ENCODE data around the gene RTN1. TPM values are rescaled to one million over a fixed set of nuclear protein-coding genes. Genes with fewer than 3 reads are reported as not detected.

Gene RTN1
- total and polyA plus RNA-seq, 10 donors, result 4.1 to 65.4 (median 40.1) TPM

- H3K27ac ChIP-seq, result no peak overlapping the region
- 69 to 77% (median 69%) methylated on average over 8 of the region's 8 CpGs for WGBS, 5 donors
- H3K9me3 ChIP-seq, result peaks cover 0 to 16% (median 8%) of the 10 kb centered on the region in 8 donors
- peak in 8 of 11 experiments; percentile 10 to 50 (median 30) for TF ChIP-seq CTCF (IDR thresholded peaks at IDR 0.05 in 8 of 11, conservative IDR thresholded peaks at IDR 0.05 in 3 of 11)
- TF ChIP-seq POLR2AphosphoS5 (IDR thresholded peaks at IDR 0.05), result no peak
- intact Hi-C loops (cut with DNase I; ENCODE audit: low total_unique reads), result no loop called here
- no peak for DNase-seq
- no peaks in the 10 kb centered on the region for H3K4me1 ChIP-seq
- H3K27me3 ChIP-seq (replicated peaks in 1 of 7), result no peaks in the 10 kb centered on the region
- H3K4me3 ChIP-seq, result no peak overlapping the region
- H3K36me3 ChIP-seq, result no peaks in the 10 kb centered on the region
These were observed 182.1 kb downstream of the RTN1 start for GRCh38 chr14:59688224-59689170.

DNA sequence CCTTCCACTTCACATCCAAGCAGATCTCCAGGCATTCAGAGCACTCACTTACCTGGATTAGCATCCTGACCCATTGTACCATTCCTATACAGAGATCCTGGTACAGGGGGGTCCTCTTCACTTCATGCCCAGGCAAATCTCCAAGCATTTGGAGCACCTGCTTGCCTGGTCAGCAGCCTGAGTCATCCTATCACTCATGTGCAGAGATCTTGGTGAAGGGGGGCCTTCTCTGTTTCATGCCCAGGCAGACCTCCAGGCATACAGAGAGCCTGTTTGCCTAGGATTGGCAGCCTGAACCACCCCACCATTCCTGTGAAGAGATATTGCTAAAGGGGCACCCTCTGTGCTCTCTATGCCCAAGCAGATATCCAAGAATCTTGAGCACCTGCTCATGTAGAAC is 182.9 kb downstream of the RTN1 start:
- TF ChIP-seq CTCF (IDR thresholded peaks at IDR 0.05 in 8 of 11, conservative IDR thresholded peaks at IDR 0.05 in 3 of 11) (no peak), POLR2A (IDR thresholded peaks at IDR 0.05) (no peak), POLR2AphosphoS5 (IDR thresholded peaks at IDR 0.05) (no peak)
- intact Hi-C loops (cut with DNase I; ENCODE audit: low total_unique reads), result no loop called here
- Histone ChIP-seq H3K27ac (no peak overlapping the region), H3K4me1 (no peaks in the 10 kb centered on the region), H3K36me3 (no peaks in the 10 kb centered on the region), H3K4me3 (no peak overlapping the region), H3K9me3 (peaks cover 0 to 13% (median 6%) of the 10 kb centered on the region in 8 donors), H3K27me3 (replicated peaks in 1 of 7) (no peaks in the 10 kb centered on the region)
- DNase-seq, result no peak

- no peak for DNase-seq
- no peak for TF ChIP-seq CTCF (IDR thresholded peaks at IDR 0.05 in 8 of 11, conservative IDR thresholded peaks at IDR 0.05 in 3 of 11)
- TF ChIP-seq POLR2A (IDR thresholded peaks at IDR 0.05), result no peak
- TF ChIP-seq POLR2AphosphoS5 (IDR thresholded peaks at IDR 0.05), result no peak
- Histone ChIP-seq H3K9me3 (no peaks in the 10 kb centered on the region), H3K4me3 (no peak overlapping the region), H3K4me1 (no peaks in the 10 kb centered on the region), H3K27me3 (replicated peaks in 1 of 7) (no peaks in the 10 kb centered on the region), H3K36me3 (no peaks in the 10 kb centered on the region), H3K27ac (no peak overlapping the region)
- intact Hi-C loops (cut with DNase I; ENCODE audit: low total_unique reads), result no loop called here
These were observed 190.7 kb downstream of the RTN1 start for GRCh38 chr14:59679872-59680271.

DNA sequence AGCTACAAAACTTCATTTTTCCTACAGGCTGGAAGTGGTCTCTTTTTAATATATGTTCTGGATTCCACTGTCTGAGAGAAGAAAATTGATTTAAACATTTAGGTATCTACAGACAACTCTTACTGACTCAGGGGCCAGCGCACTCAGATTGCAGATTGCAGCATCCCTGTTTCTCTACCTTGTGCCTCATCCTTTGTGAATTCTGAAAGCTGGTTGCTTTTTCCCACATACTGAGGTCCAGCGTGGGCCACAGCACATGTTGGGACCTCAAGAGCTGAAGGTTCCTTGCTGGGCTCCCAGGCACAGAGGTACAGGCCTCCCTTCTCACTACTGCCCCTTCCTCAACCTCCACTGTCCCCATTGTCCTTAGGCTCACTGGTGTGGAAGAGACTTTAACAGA is 192.2 kb downstream of the RTN1 start:
- 77 to 96% (median 87%) methylated on average over 2 of the region's 2 CpGs for WGBS, 5 donors
- DNase-seq, result no peak
- Histone ChIP-seq H3K4me1 (no peaks in the 10 kb centered on the region), H3K36me3 (no peaks in the 10 kb centered on the region), H3K27me3 (replicated peaks in 1 of 7) (no peaks in the 10 kb centered on the region), H3K27ac (no peak overlapping the region), H3K4me3 (no peak overlapping the region), H3K9me3 (peaks cover 0 to 8% (median 3%) of the 10 kb centered on the region in 8 donors)
- intact Hi-C loops (cut with DNase I; ENCODE audit: low total_unique reads), result no loop called here
- TF ChIP-seq POLR2A (IDR thresholded peaks at IDR 0.05) (no peak), CTCF (IDR thresholded peaks at IDR 0.05 in 8 of 11, conservative IDR thresholded peaks at IDR 0.05 in 3 of 11) (no peak), POLR2AphosphoS5 (IDR thresholded peaks at IDR 0.05) (no peak)

Measured in spleen (tissue), 11 donors.